Heart left ventricle (tissue), 16 donors: ENCODE data around the gene TBC1D1. TPM values are rescaled to one million over a fixed set of nuclear protein-coding genes. Genes with fewer than 3 reads are reported as not detected.

Source experiments
- ATAC-seq, 4 donors: fragments of 200-7000 bp; cut with Tn5 transposase; one replicate each; pipeline ENCODE4 v1.9.1; 2020 to 2022; ENCODE audit warnings: moderate library complexity in 4 of 4, mild to moderate bottlenecking in 3 of 4, moderate number of reproducible peaks in 1 of 4
- DNase-seq, 5 donors: peaks; one replicate each; pipeline ENCODE4 v3.0.0-alpha.2; 2020
- H3K27ac ChIP-seq, 12 donors: fragments of 200-600 bp; sonication (generic) in 4 of 12; one replicate each; pipeline versions ENCODE4 v1.5.0 to v1.8.0; 2016 to 2022; ENCODE audit warnings: mild to moderate bottlenecking in 2 of 12
- H3K27me3 ChIP-seq, 9 donors: fragments of 200-600 bp; sonication (generic) in 2 of 9; one replicate each; pipeline versions ENCODE4 v1.5.1 to v1.8.0; 2016 to 2022; ENCODE audit warnings: mild to moderate bottlenecking in 3 of 9
- H3K36me3 ChIP-seq, 9 donors: fragments of 200-600 bp; sonication (generic) in 2 of 9; one replicate each; pipeline versions ENCODE4 v1.5.0 to v1.8.0; 2018 to 2022; ENCODE audit warnings: mild to moderate bottlenecking in 2 of 9
- H3K4me1 ChIP-seq, 12 donors: fragments of 200-600 bp; sonication (generic) in 4 of 12; one replicate each; pipeline versions ENCODE4 v1.5.0 to v1.8.0; 2016 to 2022; ENCODE audit warnings: mild to moderate bottlenecking in 3 of 12
- H3K4me3 ChIP-seq, 12 donors: fragments of 200-600 bp; sonication (generic) in 4 of 12; one replicate each; pipeline versions ENCODE4 v1.5.0 to v1.8.0; 2017 to 2022; ENCODE audit warnings: mild to moderate bottlenecking in 9 of 12, moderate library complexity in 4 of 12
- H3K9me3 ChIP-seq, 12 donors: fragments of 200-600 bp; sonication (generic) in 4 of 12; one replicate each; pipeline versions ENCODE4 v1.5.0 to v1.8.0; 2016 to 2022; ENCODE audit warnings: mild to moderate bottlenecking in 1 of 12
- CTCF ChIP-seq, 12 donors: fragments of 200-600 bp; sonication (generic) in 4 of 12; IDR thresholded peaks; one replicate each; pipeline versions ENCODE4 v1.5.0 to v1.8.0; 2018 to 2022; ENCODE audit warnings: antibody characterized with exemption in 12 of 12, mild to moderate bottlenecking in 5 of 12
- POLR2A ChIP-seq, 2 donors: fragments of 450-650 bp; IDR thresholded peaks; one replicate each; pipeline ENCODE4 v1.6.1; 2017; ENCODE audit warnings: antibody characterized with exemption in 2 of 2, mild to moderate bottlenecking in 2 of 2, moderate library complexity in 2 of 2
- WGBS, 4 donors: extraction: QIAGEN DNeasy Blood & Tissue Kit in 2 of 4; methylation state at CpG; one replicate each; pipeline versions ENCODE4 v1.1.5 to v1.1.7; 2013 to 2018; 5-methylcytosine and 5-hydroxymethylcytosine counted together
- intact Hi-C, 10 donors: fragments of 100-400 bp; cut with DNase I; formaldehyde crosslinking; loops; one replicate each; pipeline versions ENCODE4 v1.11.1 to v1.14.2; 2022
- polyA plus RNA-seq, 2 donors: library from polyadenylated mRNA; stranded (reverse); fragments of 200-250 nt; gene quantifications; one replicate each; pipeline ENCODE4 v1.2.3, GENCODE V29; 2013
- total RNA-seq, 9 donors: library from RNA; depleted of rRNA in 2 of 9; stranded (reverse); fragments of >200 nt in 2 of 9; fragmentation: NEBNext Ultra II Directional in 3 of 9; extraction: Animal tissue kit (Norgen Biotek cat#: 25700) in 3 of 9; gene quantifications; one replicate each; pipeline versions ENCODE4 v1.1.0 to v1.2.4, GENCODE V29; 2016 to 2023
- donor health status: ischemic (EF 13 %, LVEDD 7.1; RV severe dilation, severe dysfunction).
- donor health status: healthy with polysubstance abuse.
- donor health status: DM: no; HTN: yes; CAD: no.
- donor health status: DM: no; HTN: no; CAD: no.
- donor health status: ischemic (EF 25% LVEDD 6.9; RV normal size, moderate dysfunction).
- donor health status: ischemic (EF 25% LVEDD 5.7; RV mildly dilated, moderate dysfunction).
- donor health status: healthy.
- donor health status: DM: yes; HTN: yes; CAD: no.
- donor health status: ischemic (EF 35%, LVEDD 5.7; RV mildly dilated, moderate dysfunction).
- donor health status: nonischemic (EF 11% LVEDD 7.7; RV severe dilation, severe dysfunction).
- donor health status: DM: yes; HTN: yes; CAD: no.
- donor health status: PGD.
- donor health status: ischemic (EF 29% LVEDD 5.4; RV normal size, mild dysfunction).
- donor health status: nonischemic (EF 23%, LVEDD 6.1; RV moderate dilation, normal function).

Gene TBC1D1
- total and polyA plus RNA-seq, 11 donors, result 81.7 to 269 (median 140) TPM

DNA sequence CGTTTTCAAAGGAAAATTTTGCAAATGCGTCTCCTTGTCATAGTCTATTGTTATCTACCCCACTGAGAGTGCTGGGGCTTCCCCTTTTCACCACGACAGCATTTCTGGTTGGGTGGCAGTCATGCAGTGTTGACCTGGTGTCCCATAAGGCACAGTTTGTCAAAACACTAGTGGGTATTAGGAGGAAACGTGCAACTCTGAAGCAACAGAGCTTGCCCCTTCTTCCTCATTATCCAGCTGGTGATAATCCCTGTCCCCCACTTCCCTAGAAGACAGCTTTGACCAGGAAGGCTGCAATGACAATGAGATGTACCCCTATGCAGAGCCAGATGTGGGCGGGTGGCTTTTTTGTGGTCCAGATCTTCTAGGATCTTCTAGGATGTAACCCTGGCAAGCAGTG lies 1.8 kb downstream of the TBC1D1 start:
- peak overlapping the region in 3 of 12 donors; percentile 94 to 99 (median 97) for H3K4me3 ChIP-seq
- no peak for ATAC-seq
- WGBS, 4 donors, result 39 to 61% (median 57%) methylated on average over 5 of the region's 5 CpGs

DNA sequence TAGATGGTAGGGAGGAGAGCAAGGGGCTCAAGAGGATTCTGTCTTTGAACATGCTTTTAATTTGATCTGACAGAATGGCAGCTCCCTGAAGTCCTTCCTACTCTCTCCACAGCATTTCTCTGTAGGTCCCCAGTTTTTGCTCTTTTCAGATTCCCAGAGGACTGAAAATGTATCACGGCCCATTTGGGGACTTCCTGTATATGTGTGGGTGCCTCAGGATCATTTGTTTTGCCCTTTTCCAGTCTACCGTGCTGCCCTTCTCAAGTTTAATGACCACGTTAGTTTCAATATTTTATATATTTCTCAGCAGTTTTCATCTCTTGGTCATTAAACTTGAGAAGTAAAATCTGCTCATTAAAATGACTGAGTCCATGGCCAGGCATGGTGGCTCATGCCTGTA lies 2.3 kb downstream of the TBC1D1 start:
- intact Hi-C loops, result loop anchor here in 9 of 10 donors (2.0 to 10.0 kb wide), 11 partner anchors 66 to 208 kb away; partner anchors contain the start of genes PGM2 (in 2 of the 9) and RELL1 (in 1 of the 9)

More for the DNA sequence above, 1.8 kb downstream of the TBC1D1 start:
- Histone ChIP-seq H3K27ac (peak overlapping the region in 4 of 12 donors; percentile 88 to 96 (median 95)), H3K4me1 (peaks cover 0 to 52% (median 15%) of the 10 kb centered on the region in 12 donors), H3K36me3 (no peaks in the 10 kb centered on the region), H3K9me3 (no peaks in the 10 kb centered on the region), H3K27me3 (no peaks in the 10 kb centered on the region)
- intact Hi-C loops, result loop anchor here in 9 of 10 donors (2.0 to 10.0 kb wide), 11 partner anchors 65 to 208 kb away; partner anchors contain the start of genes PGM2 (in 2 of the 9) and RELL1 (in 1 of the 9)
- TF ChIP-seq CTCF (IDR thresholded peaks at IDR 0.05) (no peak), POLR2A (IDR thresholded peaks at IDR 0.05) (no peak)
- DNase-seq, result no peak

DNA sequence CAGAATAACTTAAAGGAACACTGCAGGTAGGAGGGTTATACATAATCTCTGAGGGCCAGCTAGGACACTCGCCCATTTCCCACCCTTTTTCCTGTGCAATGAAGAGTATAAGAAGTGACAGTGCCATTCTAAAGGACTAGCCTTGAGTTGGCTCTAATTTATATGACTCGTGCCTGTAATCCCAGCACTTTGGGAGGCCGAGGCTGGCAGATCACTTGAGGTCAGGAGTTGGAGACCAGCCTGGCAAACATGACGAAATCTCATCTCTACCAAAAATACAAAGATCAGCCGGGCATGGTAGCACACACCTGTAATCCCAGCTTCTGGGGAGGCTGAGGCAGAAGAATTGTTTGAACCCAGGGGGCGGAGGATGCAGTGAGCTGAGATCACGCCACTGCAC lies 4.4 kb downstream of the TBC1D1 start:
- ATAC-seq (no peak), DNase-seq (no peak)
- intact Hi-C loops, result loop anchor here in 5 of 10 donors (10.0 kb wide), 3 partner anchors 90 to 210 kb away; partner anchors contain the start of gene RELL1 (in 1 of the 5)
- TF ChIP-seq CTCF (IDR thresholded peaks at IDR 0.05) (no peak), POLR2A (IDR thresholded peaks at IDR 0.05) (no peak)
- Histone ChIP-seq H3K4me3 (no peak overlapping the region), H3K36me3 (no peaks in the 10 kb centered on the region), H3K27ac (no peak overlapping the region), H3K9me3 (no peaks in the 10 kb centered on the region), H3K27me3 (no peaks in the 10 kb centered on the region), H3K4me1 (peaks cover 0 to 53% (median 19%) of the 10 kb centered on the region in 12 donors)
- 70 to 90% (median 83%) methylated on average over 7 of the region's 7 CpGs for WGBS, 4 donors

More for the DNA sequence above, 2.3 kb downstream of the TBC1D1 start:
- peak overlapping the region in 3 of 12 donors; percentile 88 to 96 (median 95) for H3K27ac ChIP-seq
- ATAC-seq, result no peak
- no peaks in the 10 kb centered on the region for H3K36me3 ChIP-seq
- no peak overlapping the region for H3K4me3 ChIP-seq
- 84 to 91% (median 86%) methylated on average over 3 of the region's 3 CpGs for WGBS, 4 donors
- H3K9me3 ChIP-seq, result no peaks in the 10 kb centered on the region
- peaks cover 0 to 53% (median 18%) of the 10 kb centered on the region in 12 donors for H3K4me1 ChIP-seq
- no peak for TF ChIP-seq POLR2A (IDR thresholded peaks at IDR 0.05)
- no peaks in the 10 kb centered on the region for H3K27me3 ChIP-seq
- DNase-seq, result no peak

DNA sequence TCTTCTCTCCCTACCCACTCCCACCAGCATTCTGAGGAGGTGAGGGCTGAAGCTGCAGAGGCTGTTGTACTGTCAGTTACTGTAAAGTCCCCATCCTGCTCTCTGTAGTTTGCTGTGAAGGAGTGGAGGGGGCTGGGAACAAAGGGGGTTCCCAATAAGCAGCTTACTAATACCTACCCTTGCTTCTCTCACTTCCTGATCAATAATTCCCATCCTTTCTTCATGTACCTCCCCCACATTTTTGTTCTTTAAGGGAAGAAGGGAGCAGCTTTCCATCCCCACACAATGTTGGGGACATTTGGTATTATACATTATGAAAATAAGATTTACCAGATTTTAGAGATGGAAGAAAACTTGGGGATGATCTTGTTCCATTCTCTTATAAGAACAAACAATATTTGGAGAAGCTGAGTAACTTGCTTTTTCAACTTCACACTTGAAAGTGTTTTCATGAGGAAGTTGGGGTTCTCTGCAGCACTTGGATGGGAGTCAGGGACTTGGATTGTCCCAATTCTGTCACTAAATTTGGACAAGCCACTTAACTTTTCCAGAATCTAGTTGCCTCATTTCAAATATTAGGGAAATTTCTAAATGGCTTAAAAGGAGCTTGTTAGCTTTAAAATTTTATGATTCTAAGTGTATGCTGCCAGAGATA lies 5.4 kb downstream of the TBC1D1 start:
- no peak overlapping the region for H3K4me3 ChIP-seq
- ATAC-seq (no peak), DNase-seq (no peak)
- H3K4me1 ChIP-seq, result peaks cover 0 to 51% (median 19%) of the 10 kb centered on the region in 12 donors
- intact Hi-C loops, result loop anchor here in 5 of 10 donors (2.0 to 10.0 kb wide), 4 partner anchors 74 to 212 kb away; partner anchors contain the start of gene RELL1 (in 1 of the 5)
- H3K27ac ChIP-seq, result no peak overlapping the region
- H3K9me3 ChIP-seq, result no peaks in the 10 kb centered on the region
- no peak for TF ChIP-seq POLR2A (IDR thresholded peaks at IDR 0.05)
- no peak for TF ChIP-seq CTCF (IDR thresholded peaks at IDR 0.05)
- no peaks in the 10 kb centered on the region for H3K27me3 ChIP-seq
- peaks cover 0 to 3% (median 0%) of the 10 kb centered on the region in 9 donors for H3K36me3 ChIP-seq
